Naive B cell (primary cell): ENCODE data around the gene MBNL1. TPM values are rescaled to one million over a fixed set of nuclear protein-coding genes. Genes with fewer than 3 reads are reported as not detected.
"Not testable (repeated sequence)": the region's sequence is repeated elsewhere in the genome, so short reads cannot be mapped to it uniquely, and the experiment has no call there.

ENCODE experiments used
- ATAC-seq, 2 donors: fragments of 150-1000 bp; cut with Tn5 transposase; 2 replicates each; pipeline ENCODE4 v1.10.0; 2021; ENCODE audit warnings: low read depth in 2 of 2, mild to moderate bottlenecking in 2 of 2, moderate library complexity in 2 of 2
- DNase-seq: peaks from one replicate; pipeline ENCODE4 v3.0.0; 2022
- H3K27ac Mint-ChIP-seq, 6 donors: one replicate each; pipeline ENCODE4 v1.8.0; 2020 to 2022; ENCODE audit warnings: mild to moderate bottlenecking in 6 of 6, mixed read lengths in 6 of 6, moderate library complexity in 5 of 6, inconsistent platforms in 2 of 6
- H3K27me3 Mint-ChIP-seq, 3 donors: one replicate each; pipeline ENCODE4 v1.8.0; 2021 to 2022; ENCODE audit warnings: mixed read lengths in 3 of 3, mild to moderate bottlenecking in 1 of 3
- H3K36me3 Mint-ChIP-seq, 2 donors: one replicate each; pipeline ENCODE4 v1.8.0; 2020 to 2022; ENCODE audit warnings: mixed read lengths in 2 of 2, inconsistent platforms in 1 of 2, mild to moderate bottlenecking in 1 of 2
- H3K4me1 Mint-ChIP-seq, 3 donors: one replicate each; pipeline ENCODE4 v1.8.0; 2020 to 2022; ENCODE audit warnings: mixed read lengths in 3 of 3, inconsistent platforms in 1 of 3, mild to moderate bottlenecking in 1 of 3, moderate library complexity in 1 of 3
- H3K4me3 Mint-ChIP-seq, 8 donors: one replicate each; pipeline ENCODE4 v1.8.0; 2020 to 2022; ENCODE audit warnings: mild to moderate bottlenecking in 8 of 8, mixed read lengths in 8 of 8, moderate library complexity in 8 of 8, inconsistent platforms in 2 of 8
- H3K9me3 Mint-ChIP-seq, 7 donors: one replicate each; pipeline ENCODE4 v1.8.0; 2020 to 2022; ENCODE audit warnings: mixed read lengths in 7 of 7, mild to moderate bottlenecking in 5 of 7, inconsistent platforms in 2 of 7, moderate library complexity in 1 of 7
- polyA plus RNA-seq, 6 donors: library from polyadenylated mRNA; unstranded; fragments of 300-500 nt; fragmentation: Illumina TruSeq; gene quantifications; one replicate each; pipeline ENCODE4 v1.2.3, GENCODE V29; 2021; ENCODE audit warnings: low read depth in 6 of 6

Gene MBNL1
- polyA plus RNA-seq, 6 donors from 2014 or later: 188 to 346 (median 260) TPM

DNA sequence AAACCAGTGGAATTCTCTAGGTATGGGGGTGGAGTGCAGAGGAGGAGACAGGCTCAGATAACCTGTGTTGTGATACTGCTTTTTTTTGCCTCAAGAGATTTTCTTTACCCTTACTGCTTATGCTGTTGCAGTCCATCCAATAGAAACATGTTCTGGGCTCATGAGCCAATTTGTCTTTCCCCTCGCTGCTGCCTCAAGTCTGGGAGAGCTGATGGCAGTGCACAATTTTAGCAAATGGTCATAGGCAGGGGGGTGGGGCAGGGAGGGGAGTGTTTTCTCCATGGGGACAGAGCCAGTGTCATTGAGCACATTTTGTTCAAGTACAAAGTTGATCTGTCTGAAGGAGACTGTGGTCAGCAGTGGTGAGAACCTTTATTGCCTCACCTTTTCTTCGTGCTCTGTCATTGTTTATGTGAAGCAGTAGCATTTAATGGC is 134.9 kb downstream of the MBNL1 start:
- peak overlapping the region in 4 of 8 donors; percentile 7 to 32 (median 22) for H3K4me3 Mint-ChIP-seq
- no peaks in the 10 kb centered on the region for H3K27me3 Mint-ChIP-seq
- peaks cover 42 to 72% (median 71%) of the 10 kb centered on the region in 3 donors for H3K4me1 Mint-ChIP-seq
- peaks cover 0 to 9% of the 10 kb centered on the region in 2 donors for H3K36me3 Mint-ChIP-seq
- H3K27ac Mint-ChIP-seq: peak overlapping the region in 5 of 6 donors; percentile 53 to 94 (median 87)
- H3K9me3 Mint-ChIP-seq: no peaks in the 10 kb centered on the region
- no peak for ATAC-seq
- no peak for DNase-seq

- Mint-ChIP-seq H3K4me1 (peaks cover 31 to 61% (median 58%) of the 10 kb centered on the region in 3 donors), H3K27ac (peak overlapping the region in 3 of 6 donors; percentile 18 to 56 (median 47)), H3K36me3 (peaks cover 0 to 9% of the 10 kb centered on the region in 2 donors), H3K27me3 (no peaks in the 10 kb centered on the region), H3K4me3 (no peak overlapping the region), H3K9me3 (no peaks in the 10 kb centered on the region)
- ATAC-seq (no peak), DNase-seq (no peak)
Observed at GRCh38 chr3:152404976-152405375, 136.2 kb downstream of the MBNL1 start.

DNA sequence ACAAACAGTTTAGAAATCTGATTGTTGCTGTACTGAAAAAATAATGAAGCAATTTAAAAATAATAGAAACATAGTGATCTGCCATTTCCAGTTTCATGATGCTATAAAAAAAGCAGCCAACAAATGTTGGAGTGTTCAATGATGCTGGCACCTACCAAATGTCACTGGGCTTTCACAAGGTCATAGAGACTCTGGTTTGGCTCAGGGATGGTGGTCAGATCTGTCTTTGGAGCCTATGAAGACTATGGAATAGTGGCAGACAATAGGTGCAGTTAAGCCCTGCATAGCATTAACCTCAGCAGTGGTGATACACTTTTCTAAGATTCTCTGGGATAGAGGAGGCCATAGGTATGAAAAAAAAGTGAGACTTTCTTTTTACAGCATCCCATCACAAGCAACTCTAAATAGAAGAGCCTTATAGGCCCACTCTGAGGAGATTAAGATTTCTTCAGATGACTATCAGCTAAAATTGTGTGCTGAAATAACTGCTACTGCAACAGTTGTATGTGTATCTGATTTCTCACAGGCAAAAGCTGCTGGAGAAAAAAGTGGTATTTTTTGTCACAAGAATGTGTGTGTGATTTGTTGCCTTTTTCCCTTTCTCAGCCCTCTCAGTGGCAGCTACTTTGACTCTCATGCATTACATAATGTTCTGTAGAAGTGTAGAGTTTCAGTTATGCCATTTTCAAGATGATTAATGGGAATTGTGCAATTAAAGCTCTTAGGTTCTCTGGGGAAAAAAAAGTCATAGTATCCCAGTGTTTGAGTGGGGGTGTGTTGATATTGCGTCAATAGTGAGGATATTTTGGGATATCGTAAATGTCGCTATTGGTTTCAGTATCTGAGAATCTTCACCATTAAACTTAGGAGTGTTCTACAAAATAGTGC is 137.4 kb downstream of the MBNL1 start:
- peaks cover 30 to 55% (median 48%) of the 10 kb centered on the region in 3 donors for H3K4me1 Mint-ChIP-seq
- H3K36me3 Mint-ChIP-seq: peaks cover 0 to 9% of the 10 kb centered on the region in 2 donors
- no peak for DNase-seq
- no peak for ATAC-seq
- H3K9me3 Mint-ChIP-seq: no peaks in the 10 kb centered on the region
- H3K27me3 Mint-ChIP-seq: no peaks in the 10 kb centered on the region
- H3K27ac Mint-ChIP-seq: peak overlapping the region in 4 of 6 donors; percentile 47 to 94 (median 64)
- H3K4me3 Mint-ChIP-seq: peak overlapping the region in 1 of 8 donors; percentile 16

DNA sequence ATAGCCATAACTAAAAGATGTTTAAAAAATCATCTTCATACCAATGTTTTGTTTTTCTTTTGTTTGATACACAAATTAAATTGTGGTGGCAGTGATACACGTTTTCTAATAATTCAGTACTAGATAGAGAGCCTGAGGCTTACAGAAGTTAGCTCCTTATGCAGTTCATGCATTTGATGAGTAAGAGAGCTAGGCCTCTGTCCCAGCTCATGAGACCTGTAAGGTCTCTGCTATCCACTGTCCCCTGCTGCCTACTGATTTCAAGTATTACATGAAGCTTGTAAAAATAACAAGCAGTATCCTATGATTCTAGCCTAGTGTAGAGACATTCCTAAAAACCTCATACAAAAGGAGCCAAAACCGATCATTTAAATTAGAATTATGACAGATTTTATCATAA is 144.5 kb downstream of the MBNL1 start:
- Mint-ChIP-seq H3K27ac (peak overlapping the region in 4 of 6 donors; percentile 28 to 82 (median 64)), H3K36me3 (peaks cover 7 to 11% of the 10 kb centered on the region in 2 donors), H3K4me3 (no peak overlapping the region), H3K9me3 (no peaks in the 10 kb centered on the region), H3K27me3 (no peaks in the 10 kb centered on the region), H3K4me1 (peaks cover 19 to 33% (median 25%) of the 10 kb centered on the region in 3 donors)
- DNase-seq: no peak
- ATAC-seq: no peak

- no peak overlapping the region for H3K4me3 Mint-ChIP-seq
- no peak for DNase-seq
Observed at GRCh38 chr3:152416808-152417580, 148.3 kb downstream of the MBNL1 start.

DNA sequence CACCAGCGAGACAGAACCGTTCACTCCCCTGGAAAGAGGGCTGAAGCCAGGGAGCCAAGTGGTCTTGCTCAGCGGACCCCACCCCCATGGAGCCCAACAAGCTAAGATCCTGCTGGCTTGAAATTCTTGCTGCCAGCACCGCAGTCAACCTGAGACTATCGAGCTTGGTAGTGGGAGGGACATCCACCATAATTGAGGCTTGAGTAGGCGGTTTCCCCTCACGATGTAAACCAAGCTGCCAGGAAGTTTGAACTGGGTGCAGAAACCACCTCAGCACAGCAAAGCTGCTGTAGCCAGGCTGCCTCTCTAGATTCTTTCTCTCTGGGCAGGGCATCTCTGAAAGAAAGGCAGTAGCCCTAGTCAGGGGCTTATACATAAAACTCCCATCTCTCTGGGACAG is 151.0 kb downstream of the MBNL1 start:
- Mint-ChIP-seq H3K4me1 (peaks cover 30 to 38% (median 31%) of the 10 kb centered on the region in 3 donors), H3K36me3 (peaks cover 46 to 48% of the 10 kb centered on the region in 2 donors), H3K9me3 (peaks cover 0 to 7% (median 0%) of the 10 kb centered on the region in 7 donors), H3K4me3 (no peak overlapping the region), H3K27me3 (no peaks in the 10 kb centered on the region), H3K27ac (peak overlapping the region in 5 of 6 donors; percentile 28 to 85 (median 56))
- DNase-seq (no peak), ATAC-seq (no peak)

More at GRCh38 chr3:152416808-152417580, 148.3 kb downstream of the MBNL1 start:
- Mint-ChIP-seq H3K27ac (peak overlapping the region; percentile 18 to 75 (median 58)), H3K36me3 (peaks cover 34% of the 10 kb centered on the region in 2 donors), H3K27me3 (no peaks in the 10 kb centered on the region), H3K4me1 (peaks cover 18 to 25% (median 23%) of the 10 kb centered on the region in 3 donors), H3K9me3 (peaks cover 0 to 5% (median 0%) of the 10 kb centered on the region in 7 donors)
- ATAC-seq: no peak

- H3K27ac Mint-ChIP-seq: peak overlapping the region in 5 of 6 donors; percentile 67 to 84 (median 69)
- H3K27me3 Mint-ChIP-seq: no peaks in the 10 kb centered on the region
- peaks cover 46 to 48% of the 10 kb centered on the region in 2 donors for H3K36me3 Mint-ChIP-seq
- ATAC-seq (no peak), DNase-seq (no peak)
- H3K4me3 Mint-ChIP-seq: no peak overlapping the region
- H3K9me3 Mint-ChIP-seq: peaks cover 0 to 9% (median 0%) of the 10 kb centered on the region in 7 donors
- peaks cover 36 to 47% (median 45%) of the 10 kb centered on the region in 3 donors for H3K4me1 Mint-ChIP-seq
Observed at GRCh38 chr3:152421162-152421561, 152.4 kb downstream of the MBNL1 start.

- H3K4me1 Mint-ChIP-seq: peaks cover 35 to 57% (median 48%) of the 10 kb centered on the region in 3 donors
- H3K9me3 Mint-ChIP-seq: peaks cover 0 to 6% (median 0%) of the 10 kb centered on the region in 7 donors
- no peak overlapping the region for H3K4me3 Mint-ChIP-seq
- no peaks in the 10 kb centered on the region for H3K27me3 Mint-ChIP-seq
- DNase-seq: no peak
- H3K36me3 Mint-ChIP-seq: peaks cover 18 to 45% of the 10 kb centered on the region in 2 donors
- H3K27ac Mint-ChIP-seq: peak overlapping the region in 2 of 6 donors; percentile 56 to 78
- no peak for ATAC-seq
Observed at GRCh38 chr3:152426393-152426792, 157.7 kb downstream of the MBNL1 start.

- Mint-ChIP-seq H3K4me1 (peaks cover 20 to 39% (median 33%) of the 10 kb centered on the region in 3 donors), H3K4me3 (no peak overlapping the region), H3K27ac (peak overlapping the region in 2 of 6 donors; percentile 27 to 81), H3K36me3 (peaks cover 8 to 52% of the 10 kb centered on the region in 2 donors), H3K9me3 (peaks cover 0 to 7% (median 2%) of the 10 kb centered on the region in 7 donors), H3K27me3 (no peaks in the 10 kb centered on the region)
- no peak for ATAC-seq
- no peak for DNase-seq
Observed at GRCh38 chr3:152428577-152428976, 159.8 kb downstream of the MBNL1 start.

- Mint-ChIP-seq H3K4me1 (peaks cover 23 to 36% (median 34%) of the 10 kb centered on the region in 3 donors), H3K36me3 (peaks cover 25 to 59% of the 10 kb centered on the region in 2 donors), H3K27ac (peak overlapping the region; percentile 40 to 81 (median 66)), H3K4me3 (no peak overlapping the region), H3K27me3 (no peaks in the 10 kb centered on the region), H3K9me3 (peaks cover 3 to 22% (median 10%) of the 10 kb centered on the region in 7 donors)
- DNase-seq: no peak
- ATAC-seq: no peak
Observed at GRCh38 chr3:152430223-152431002, 161.7 kb downstream of the MBNL1 start.

GRCh38 chr3:152434142-152434541 is 165.4 kb downstream of the MBNL1 start:
- H3K4me1 Mint-ChIP-seq: peaks cover 29 to 51% (median 43%) of the 10 kb centered on the region in 3 donors
- peaks cover 25 to 53% of the 10 kb centered on the region in 2 donors for H3K36me3 Mint-ChIP-seq
- ATAC-seq (peak in 1 of 2 donors; percentile 33), DNase-seq (no peak)
- H3K9me3 Mint-ChIP-seq: peaks cover 3 to 22% (median 10%) of the 10 kb centered on the region in 7 donors
- H3K4me3 Mint-ChIP-seq: peak overlapping the region in 1 of 8 donors; percentile 22
- peak overlapping the region in 2 of 6 donors; percentile 16 to 30 for H3K27ac Mint-ChIP-seq
- H3K27me3 Mint-ChIP-seq: no peaks in the 10 kb centered on the region

DNA sequence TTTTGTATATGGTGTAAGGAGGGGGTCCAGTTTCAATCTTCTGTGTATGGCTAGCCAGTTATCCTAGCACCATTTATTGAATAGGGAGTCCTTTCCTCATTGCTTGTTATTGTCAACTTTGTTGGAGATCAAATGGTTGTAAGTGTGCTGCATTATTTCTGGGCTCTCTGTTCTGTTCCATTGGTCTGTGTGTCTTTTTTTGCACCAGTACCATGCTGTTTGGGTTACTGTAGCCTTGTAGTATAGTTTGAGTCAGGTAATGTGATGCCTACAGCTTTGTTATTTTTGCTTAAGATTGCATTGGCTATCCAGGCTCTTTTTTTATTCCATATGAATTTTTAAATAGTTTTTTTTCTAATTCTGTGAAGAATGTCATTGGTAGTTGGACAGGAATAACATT is 166.5 kb downstream of the MBNL1 start:
- Mint-ChIP-seq H3K9me3 (peaks cover 3 to 22% (median 10%) of the 10 kb centered on the region in 7 donors), H3K27ac (peak overlapping the region in 3 of 6 donors; percentile 56 to 79 (median 71)), H3K36me3 (peaks cover 30 to 50% of the 10 kb centered on the region in 2 donors), H3K4me1 (peaks cover 37 to 56% (median 54%) of the 10 kb centered on the region in 3 donors), H3K4me3 (peak overlapping the region in 1 of 8 donors; percentile 38)
- DNase-seq, H3K27me3 Mint-ChIP-seq, ATAC-seq: not testable (repeated sequence)
